ENCODE data around the gene EHMT1.

GRCh38 chr9:137875846-137876245, 257.0 kb downstream of the EHMT1 start:
- TF ChIP-seq TCF4 (CRISPR knock-in tag; IDR thresholded peaks at IDR 0.05; ENCODE audit: borderline replicate concordance) = no peak
- TF ChIP-seq ZFP3 (CRISPR knock-in tag; IDR thresholded peaks at IDR 0.05) = no peak
- TF ChIP-seq ZNF565 (CRISPR knock-in tag; conservative IDR thresholded peaks at IDR 0.05; ENCODE audit: low read depth) = no peak
- no peak for TF ChIP-seq GLIS3 (CRISPR knock-in tag; IDR thresholded peaks at IDR 0.05)
- no peak for TF ChIP-seq SNAI2 (CRISPR knock-in tag; IDR thresholded peaks at IDR 0.05)
- no peak for TF ChIP-seq ZNF8 (CRISPR knock-in tag; IDR thresholded peaks at IDR 0.05)
- no peak for TF ChIP-seq PATZ1 (CRISPR knock-in tag; IDR thresholded peaks at IDR 0.05; ENCODE audit: borderline replicate concordance)
